Measurements from ENCODE around the gene UBE2Z. TPM values are rescaled to one million over a fixed set of nuclear protein-coding genes. Genes with fewer than 3 reads are reported as not detected.

The UBE2Z gene
- total and polyA plus RNA-seq, 2 donors (not counting 1 experiment from before 2014, with no cell fraction given): 56.2 to 121 TPM

- intact Hi-C loops (cut with micrococcal nuclease): loop anchor here (1.0 to 10.0 kb wide), 5 partner anchors 17 to 880 kb away; partner anchors contain the start of genes ATP5MC1, CALCOCO2, CBX1 and KAT7
- DNase-seq (peak; percentile 84), ATAC-seq (ENCODE audit: low read depth) (peak; percentile 50)
- Histone ChIP-seq H4K20me1 (ENCODE audit: control insufficient read depth, insufficient read depth, low read length, poor library complexity, severe bottlenecking) (peaks cover 46% of the 10 kb centered on the region), H2AFZ (ENCODE audit: insufficient read depth, low read depth, low read length, poor library complexity, severe bottlenecking) (peak overlapping the region; percentile 81), H3K27me3 (replicated peaks in 1 of 4; ENCODE audit: control extremely low read depth in 1 of 4, control insufficient read depth in 3 of 4, insufficient read depth in 4 of 4, low read length in 3 of 4) (no peaks in the 10 kb centered on the region), H3K36me3 (replicated peaks in 1 of 2; ENCODE audit: control extremely low read depth in 1 of 2, control insufficient read depth in 1 of 2, extremely low read depth in 1 of 2, insufficient read depth in 2 of 2, low read length in 1 of 2) (peaks cover 0 to 34% of the 10 kb centered on the region in 2 experiments), H3K9me3 (ENCODE audit: control extremely low read depth in 1 of 3, control insufficient read depth in 2 of 3, insufficient read depth in 1 of 3, low read length in 2 of 3) (no peaks in the 10 kb centered on the region), H3K9ac (ENCODE audit: low read length) (peak overlapping the region; percentile 67), H3K79me2 (ENCODE audit: control insufficient read depth, insufficient read depth, low read length) (peaks cover 58% of the 10 kb centered on the region), H3K4me1 (ENCODE audit: control insufficient read depth in 2 of 2, insufficient read depth in 2 of 2, low read length in 2 of 2) (peaks cover 26 to 30% of the 10 kb centered on the region in 2 donors), H3K27ac (ENCODE audit: low read length in 2 of 2) (peak overlapping the region; percentile 78 to 82), H3K4me2 (replicated peaks; ENCODE audit: low read depth, low read length, poor library complexity, severe bottlenecking) (peak overlapping the region; percentile 84), H3K4me3 (ENCODE audit: control extremely low read depth in 1 of 5, extremely low read depth in 1 of 5, insufficient read depth in 1 of 5, low read depth in 2 of 5, low read length in 4 of 5) (peak overlapping the region; percentile 19 to 79 (median 72))
- peak overlapping the region; percentile 91 for H3K27ac Mint-ChIP-seq
- no peaks in the 10 kb centered on the region for H3K27me3 Mint-ChIP-seq
- 2% methylated on average over 35 of the region's 36 CpGs for WGBS (ENCODE audit: insufficient coverage)
- H3K4me3 Mint-ChIP-seq: peak overlapping the region; percentile 92
- POLR2A ChIA-PET: interaction anchor here (0.6 to 2.6 kb wide), 11 partner anchors 13 to 965 kb away, joined by 3 to 30 read pairs (median 5); partner anchors contain the start of genes ATP5MC1 and SNF8
- no peaks in the 10 kb centered on the region for H3K9me3 Mint-ChIP-seq (ENCODE audit: insufficient read depth)
- TF ChIP-seq EZH2 (IDR thresholded peaks at IDR 0.05; ENCODE audit: borderline replicate concordance, insufficient read depth, low read depth, low read length, poor library complexity, severe bottlenecking) (no peak), CTCF (IDR thresholded peaks at IDR 0.05) (no peak)
- CTCF ChIA-PET: interaction anchor here (1.0 to 2.7 kb wide), 3 partner anchors 24 to 104 kb away, joined by 3 to 10 read pairs (median 7); no protein-coding TSS in a partner anchor
- H3K4me1 Mint-ChIP-seq: peaks cover 50% of the 10 kb centered on the region
Observed at GRCh38 chr17:48908853-48909394, 717 bp downstream of the UBE2Z start.

- Mint-ChIP-seq H3K27ac (peak overlapping the region; percentile 82), H3K4me3 (peak overlapping the region; percentile 92), H3K27me3 (no peaks in the 10 kb centered on the region), H3K4me1 (peaks cover 57% of the 10 kb centered on the region), H3K9me3 (ENCODE audit: insufficient read depth) (no peaks in the 10 kb centered on the region)
- peaks cover 55% of the 10 kb centered on the region for H4K20me1 ChIP-seq (ENCODE audit: control insufficient read depth, insufficient read depth, low read length, poor library complexity, severe bottlenecking)
- H3K27me3 ChIP-seq (replicated peaks in 1 of 4; ENCODE audit: control extremely low read depth in 1 of 4, control insufficient read depth in 3 of 4, insufficient read depth in 4 of 4, low read length in 3 of 4): no peaks in the 10 kb centered on the region
- peaks cover 0 to 40% of the 10 kb centered on the region in 2 experiments for H3K36me3 ChIP-seq (replicated peaks in 1 of 2; ENCODE audit: control extremely low read depth in 1 of 2, control insufficient read depth in 1 of 2, extremely low read depth in 1 of 2, insufficient read depth in 2 of 2, low read length in 1 of 2)
- CTCF ChIA-PET: interaction anchor here (0.8 to 2.7 kb wide), 4 partner anchors 17 to 105 kb away, joined by 3 to 10 read pairs (median 5); partner anchors contain the start of gene ATP5MC1
- TF ChIP-seq EZH2 (IDR thresholded peaks at IDR 0.05; ENCODE audit: borderline replicate concordance, insufficient read depth, low read depth, low read length, poor library complexity, severe bottlenecking) (no peak), CTCF (IDR thresholded peaks at IDR 0.05) (no peak)
- peak overlapping the region; percentile 41 to 82 for H3K27ac ChIP-seq (ENCODE audit: low read length in 2 of 2)
- ATAC-seq (ENCODE audit: low read depth): no peak
- peaks cover 65% of the 10 kb centered on the region for H3K79me2 ChIP-seq (ENCODE audit: control insufficient read depth, insufficient read depth, low read length)
- H3K9ac ChIP-seq (ENCODE audit: low read length): peak overlapping the region; percentile 67
- H2AFZ ChIP-seq (ENCODE audit: insufficient read depth, low read depth, low read length, poor library complexity, severe bottlenecking): no peak overlapping the region
- H3K4me1 ChIP-seq (ENCODE audit: control insufficient read depth in 2 of 2, insufficient read depth in 2 of 2, low read length in 2 of 2): peaks cover 30 to 35% of the 10 kb centered on the region in 2 donors
- peak; percentile 12 for DNase-seq
- H3K4me3 ChIP-seq (ENCODE audit: control extremely low read depth in 1 of 5, extremely low read depth in 1 of 5, insufficient read depth in 1 of 5, low read depth in 2 of 5, low read length in 4 of 5): peak overlapping the region in 3 of 5 experiments; percentile 72 to 79 (median 78)
- intact Hi-C loops (cut with micrococcal nuclease): loop anchor here (2.0 to 10.0 kb wide), 4 partner anchors 35 to 879 kb away; partner anchors contain the start of genes CALCOCO2, CBX1, KAT7 and SNF8
- no peaks in the 10 kb centered on the region for H3K9me3 ChIP-seq (ENCODE audit: control extremely low read depth in 1 of 3, control insufficient read depth in 2 of 3, insufficient read depth in 1 of 3, low read length in 2 of 3)
- POLR2A ChIA-PET: interaction anchor here (0.6 to 2.6 kb wide), 3 partner anchors 17 to 302 kb away, joined by 5 to 30 read pairs (median 5); partner anchors contain the start of gene ATP5MC1
- peak overlapping the region; percentile 84 for H3K4me2 ChIP-seq (replicated peaks; ENCODE audit: low read depth, low read length, poor library complexity, severe bottlenecking)
- WGBS (ENCODE audit: insufficient coverage): no CpG with 5 or more reads among the region's 4 CpGs
Observed at GRCh38 chr17:48909783-48910182, 1.6 kb downstream of the UBE2Z start.

All from B cell (primary cell).